K562 (cell line): Measurements from ENCODE around the gene SP2. TPM values are rescaled to one million over a fixed set of nuclear protein-coding genes. Genes with fewer than 3 reads are reported as not detected.

Source experiments
- AFF1 ChIP-seq, 2 experiments: fragments of 450-650 bp; IDR thresholded peaks; 2 replicates each; pipeline ENCODE4 v1.6.1; 2018; ENCODE audit warnings: mild to moderate bottlenecking in 2 of 2, low read depth in 1 of 2; ENCODE audit not compliant: partially characterized antibody in 2 of 2
- CBFA2T2 ChIP-seq: fragments of 450-650 bp; conservative IDR thresholded peaks from 2 replicates; pipeline ENCODE4 v1.6.1; 2017; ENCODE audit warnings: mild to moderate bottlenecking
- CC2D1A ChIP-seq: fragments of 450-650 bp; IDR thresholded peaks from 2 replicates; pipeline ENCODE4 v1.6.1; 2017; ENCODE audit warnings: mild to moderate bottlenecking
- EGR1 ChIP-seq: fragments of 450-650 bp; conservative IDR thresholded peaks from 2 replicates; pipeline ENCODE4 v1.6.1; 2017; ENCODE audit warnings: mild to moderate bottlenecking
- GATA2 ChIP-seq: sonication (generic); formaldehyde crosslinking; IDR thresholded peaks from 2 replicates; pipeline ENCODE4 v1.4.0; 2020; ENCODE audit warnings: mild to moderate bottlenecking, missing genetic modification reagents
- GTF2F1 ChIP-seq: IDR thresholded peaks from 2 replicates; pipeline ENCODE4 v1.6.1; 2011; ENCODE audit warnings: low read depth, low read length, improper control_type of control experiment
- HIVEP1 ChIP-seq: fragments of 250-450 bp; sonication (Bioruptor Pico); IDR thresholded peaks from 2 replicates; pipeline ENCODE4 v1.4.0; 2020; ENCODE audit warnings: mild to moderate bottlenecking
- KLF10 ChIP-seq: fragments of 250-450 bp; sonication (Bioruptor Pico); IDR thresholded peaks from 2 replicates; pipeline ENCODE4 v1.6.1; 2021; ENCODE audit warnings: matching md5 sums
- MIER1 ChIP-seq: fragments of 450-650 bp; IDR thresholded peaks from 2 replicates; pipeline ENCODE4 v1.6.1; 2016; ENCODE audit warnings: antibody characterized with exemption, mild to moderate bottlenecking, low read depth
- NUFIP1 ChIP-seq: fragments of 450-650 bp; IDR thresholded peaks from 2 replicates; pipeline ENCODE4 v1.6.1; 2018; ENCODE audit not compliant: partially characterized antibody
- ZNF253 ChIP-seq: fragments of 250-450 bp; sonication (Bioruptor Pico); conservative IDR thresholded peaks from 2 replicates; pipeline ENCODE4 v1.6.1; 2021; ENCODE audit warnings: mild to moderate bottlenecking
- ZNF780A ChIP-seq: fragments of 250-450 bp; sonication (Bioruptor Pico); IDR thresholded peaks from 2 replicates; pipeline ENCODE4 v1.5.0; 2021; ENCODE audit warnings: mild to moderate bottlenecking
- polyA plus RNA-seq, 8 experiments: library from polyadenylated mRNA; depleted of rRNA in 4 of 8; stranded (reverse) in 5 of 8; unstranded in 3 of 8; fragments of >200 nt; fragmentation: Nextera tagmentation in 2 of 8; fragmentation: Illumina TruSeq in 1 of 8; extraction: Ambion mirVana in 2 of 8; extraction: Trizol in 1 of 8; gene quantifications; 2 replicates each; pipeline versions ENCODE4 v1.2.1 to v1.2.3, GENCODE V29; 2011 to 2014; ENCODE audit warnings: inconsistent platforms in 1 of 8, missing spikeins in 1 of 8
- total RNA-seq, 7 experiments: library from RNA; depleted of rRNA in 6 of 7; stranded (reverse); fragments of >200 nt in 6 of 7; fragmentation: Illumina TruSeq in 2 of 7; extraction: Trizol in 2 of 7; gene quantifications; 2 replicates each; pipeline versions ENCODE4 v1.2.1 to v1.2.3, GENCODE V29; 2011 to 2021; ENCODE audit warnings: low replicate concordance in 1 of 7
- TF ChIP-seq, protein P1 (sequence below): fragments of 450-650 bp; IDR thresholded peaks from 2 replicates; pipeline ENCODE4 v1.7.1; 2018; ENCODE audit warnings: mild to moderate bottlenecking, low read depth; ENCODE audit not compliant: partially characterized antibody
- TF ChIP-seq, protein P2 (sequence below): IDR thresholded peaks from 2 replicates; pipeline ENCODE4 v1.6.1; 2016; ENCODE audit warnings: missing genetic modification characterization, missing compliant biosample characterization
- TF ChIP-seq, protein P3 (sequence below): IDR thresholded peaks from 2 replicates; pipeline ENCODE4 v1.6.1; 2011; ENCODE audit not compliant: insufficient read length; ENCODE audit errors: extremely low read depth
- TF ChIP-seq, protein P4 (sequence below): sonication (generic); formaldehyde crosslinking; IDR thresholded peaks from 2 replicates; pipeline ENCODE4 v1.8.0; 2022; ENCODE audit warnings: missing genetic modification reagents, mild to moderate bottlenecking, moderate library complexity, borderline replicate concordance

SP2 gene
- total and polyA plus RNA-seq, 9 of the 15 experiments (the other 6 are each of a cell fraction or from before 2014, with no cell fraction given) = 0.77 to 22.3 (median 2.3) TPM

DNA sequence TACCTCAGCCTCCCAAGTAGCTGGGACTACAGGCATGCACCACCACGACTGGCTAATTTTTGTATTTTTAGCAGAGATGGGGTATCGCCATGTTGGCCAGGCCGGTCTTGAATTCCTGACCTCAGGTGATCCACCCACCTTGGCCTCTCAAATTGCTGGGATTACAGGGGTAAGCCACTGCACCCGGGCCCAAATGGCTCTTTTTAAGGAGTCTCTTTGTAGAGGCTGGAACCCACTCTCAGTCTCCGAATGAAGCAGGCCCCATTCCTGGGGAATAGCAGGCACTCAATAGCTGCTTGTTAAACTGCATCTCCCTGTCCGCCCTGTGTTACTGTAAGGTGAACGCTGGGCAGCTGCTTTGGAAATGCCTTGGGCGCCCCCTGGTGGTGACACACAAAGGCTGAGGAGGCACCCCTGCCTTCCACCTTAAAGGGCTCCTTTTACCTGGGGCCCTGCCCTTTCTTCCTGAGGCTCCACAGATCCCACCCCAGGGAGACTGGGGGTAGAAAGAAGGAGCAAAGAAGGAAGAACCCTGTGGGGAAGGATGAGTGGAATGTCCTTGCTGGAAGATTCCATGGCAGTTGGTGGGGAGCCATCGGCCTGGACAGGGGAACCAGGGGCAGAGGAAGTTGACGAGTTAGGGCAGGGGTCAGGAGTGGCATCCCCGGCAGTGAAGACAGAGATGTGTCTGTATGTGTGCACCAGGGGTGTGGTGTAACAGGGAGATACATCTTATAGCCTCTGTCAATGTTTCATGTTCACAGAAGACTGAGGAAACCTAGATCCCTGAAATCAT is 6.1 kb upstream of the SP2 start (continued):
- TF ChIP-seq, protein P1, sequence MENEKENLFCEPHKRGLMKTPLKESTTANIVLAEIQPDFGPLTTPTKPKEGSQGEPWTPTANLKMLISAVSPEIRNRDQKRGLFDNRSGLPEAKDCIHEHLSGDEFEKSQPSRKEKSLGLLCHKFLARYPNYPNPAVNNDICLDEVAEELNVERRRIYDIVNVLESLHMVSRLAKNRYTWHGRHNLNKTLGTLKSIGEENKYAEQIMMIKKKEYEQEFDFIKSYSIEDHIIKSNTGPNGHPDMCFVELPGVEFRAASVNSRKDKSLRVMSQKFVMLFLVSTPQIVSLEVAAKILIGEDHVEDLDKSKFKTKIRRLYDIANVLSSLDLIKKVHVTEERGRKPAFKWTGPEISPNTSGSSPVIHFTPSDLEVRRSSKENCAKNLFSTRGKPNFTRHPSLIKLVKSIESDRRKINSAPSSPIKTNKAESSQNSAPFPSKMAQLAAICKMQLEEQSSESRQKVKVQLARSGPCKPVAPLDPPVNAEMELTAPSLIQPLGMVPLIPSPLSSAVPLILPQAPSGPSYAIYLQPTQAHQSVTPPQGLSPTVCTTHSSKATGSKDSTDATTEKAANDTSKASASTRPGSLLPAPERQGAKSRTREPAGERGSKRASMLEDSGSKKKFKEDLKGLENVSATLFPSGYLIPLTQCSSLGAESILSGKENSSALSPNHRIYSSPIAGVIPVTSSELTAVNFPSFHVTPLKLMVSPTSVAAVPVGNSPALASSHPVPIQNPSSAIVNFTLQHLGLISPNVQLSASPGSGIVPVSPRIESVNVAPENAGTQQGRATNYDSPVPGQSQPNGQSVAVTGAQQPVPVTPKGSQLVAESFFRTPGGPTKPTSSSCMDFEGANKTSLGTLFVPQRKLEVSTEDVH = no peak
- TF ChIP-seq GATA2 (CRISPR knock-in tag) (no peak), CBFA2T2 (no peak), ZNF253 (CRISPR knock-in tag) (no peak), NUFIP1 (no peak), CC2D1A (peak; percentile 95), KLF10 (CRISPR knock-in tag) (no peak), AFF1 (IDR thresholded peaks at IDR 0.05; ENCODE audit: low read depth in 1 of 2, partially characterized antibody in 2 of 2) (no peak), EGR1 (no peak), MIER1 (no peak), ZNF780A (CRISPR knock-in tag) (no peak), GTF2F1 (no peak), HIVEP1 (no peak)
- TF ChIP-seq, protein P2, sequence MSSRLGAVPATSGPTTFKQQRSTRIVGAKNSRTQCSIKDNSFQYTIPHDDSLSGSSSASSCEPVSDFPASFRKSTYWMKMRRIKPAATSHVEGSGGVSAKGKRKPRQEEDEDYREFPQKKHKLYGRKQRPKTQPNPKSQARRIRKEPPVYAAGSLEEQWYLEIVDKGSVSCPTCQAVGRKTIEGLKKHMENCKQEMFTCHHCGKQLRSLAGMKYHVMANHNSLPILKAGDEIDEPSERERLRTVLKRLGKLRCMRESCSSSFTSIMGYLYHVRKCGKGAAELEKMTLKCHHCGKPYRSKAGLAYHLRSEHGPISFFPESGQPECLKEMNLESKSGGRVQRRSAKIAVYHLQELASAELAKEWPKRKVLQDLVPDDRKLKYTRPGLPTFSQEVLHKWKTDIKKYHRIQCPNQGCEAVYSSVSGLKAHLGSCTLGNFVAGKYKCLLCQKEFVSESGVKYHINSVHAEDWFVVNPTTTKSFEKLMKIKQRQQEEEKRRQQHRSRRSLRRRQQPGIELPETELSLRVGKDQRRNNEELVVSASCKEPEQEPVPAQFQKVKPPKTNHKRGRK (tag) = no peak
- TF ChIP-seq, protein P3, sequence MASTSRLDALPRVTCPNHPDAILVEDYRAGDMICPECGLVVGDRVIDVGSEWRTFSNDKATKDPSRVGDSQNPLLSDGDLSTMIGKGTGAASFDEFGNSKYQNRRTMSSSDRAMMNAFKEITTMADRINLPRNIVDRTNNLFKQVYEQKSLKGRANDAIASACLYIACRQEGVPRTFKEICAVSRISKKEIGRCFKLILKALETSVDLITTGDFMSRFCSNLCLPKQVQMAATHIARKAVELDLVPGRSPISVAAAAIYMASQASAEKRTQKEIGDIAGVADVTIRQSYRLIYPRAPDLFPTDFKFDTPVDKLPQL = no peak
- TF ChIP-seq, protein P4, sequence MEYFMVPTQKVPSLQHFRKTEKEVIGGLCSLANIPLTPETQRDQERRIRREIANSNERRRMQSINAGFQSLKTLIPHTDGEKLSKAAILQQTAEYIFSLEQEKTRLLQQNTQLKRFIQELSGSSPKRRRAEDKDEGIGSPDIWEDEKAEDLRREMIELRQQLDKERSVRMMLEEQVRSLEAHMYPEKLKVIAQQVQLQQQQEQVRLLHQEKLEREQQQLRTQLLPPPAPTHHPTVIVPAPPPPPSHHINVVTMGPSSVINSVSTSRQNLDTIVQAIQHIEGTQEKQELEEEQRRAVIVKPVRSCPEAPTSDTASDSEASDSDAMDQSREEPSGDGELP (CRISPR knock-in tag) = peak; percentile 71; the same call in 1 of the 2 replicates
